CD1c-positive myeloid dendritic cell (primary cell): ENCODE data around the gene UBE2O.
A peak's percentile ranks its signal among the peaks of the same experiment; 100 is the strongest.

Experiments used
- DNase-seq: peaks from one replicate; pipeline ENCODE4 v3.0.0-alpha.2; 2016; ENCODE audit errors: extremely low spot score

The UBE2O gene

DNA sequence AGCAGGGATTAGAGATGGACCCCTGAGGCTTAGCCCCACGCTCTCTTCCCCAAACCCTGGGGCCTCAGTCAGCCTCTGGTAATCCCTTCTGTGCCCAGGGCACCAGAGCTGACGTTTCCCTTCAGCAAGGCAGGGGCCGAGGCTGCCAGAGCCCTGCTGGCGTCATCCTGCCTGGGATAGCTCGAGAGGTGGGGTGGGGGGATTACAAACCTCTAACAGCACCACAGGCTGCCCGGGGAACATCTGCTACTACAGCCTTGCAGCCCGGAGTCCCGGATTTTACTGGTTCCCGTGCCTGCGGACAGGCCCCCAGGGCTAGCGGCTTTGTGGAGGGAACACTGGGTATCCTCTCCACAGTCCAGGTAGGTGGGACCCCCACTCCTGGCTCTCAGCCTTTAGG, 14.4 kb upstream of the UBE2O start, which contains the start of gene AANAT:
Gene AANAT (plus strand): TSS at position 238 of the 400 bp plus-strand sequence. CDS start 1,144 bp downstream, outside the sequence.
- DNase-seq = no peak

DNA sequence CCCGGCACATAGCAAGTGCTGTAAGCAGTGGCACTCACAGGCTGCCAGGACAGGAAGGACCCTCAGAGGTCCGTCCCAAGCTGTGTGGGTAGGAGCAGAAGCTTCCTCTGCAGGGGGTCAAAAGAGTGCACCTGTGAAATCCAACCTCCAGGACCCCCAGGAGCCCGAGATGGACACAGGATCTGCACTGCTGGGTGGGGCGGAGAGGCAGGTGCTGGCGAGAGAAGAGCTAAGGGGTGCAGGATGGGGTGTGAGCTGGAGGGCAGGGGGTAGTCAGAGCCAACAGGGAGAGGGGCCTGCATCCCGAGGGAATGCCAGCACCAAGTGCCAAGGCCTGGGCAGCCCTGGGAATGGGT, 13.8 kb upstream of the UBE2O start:
- no peak for DNase-seq

DNA sequence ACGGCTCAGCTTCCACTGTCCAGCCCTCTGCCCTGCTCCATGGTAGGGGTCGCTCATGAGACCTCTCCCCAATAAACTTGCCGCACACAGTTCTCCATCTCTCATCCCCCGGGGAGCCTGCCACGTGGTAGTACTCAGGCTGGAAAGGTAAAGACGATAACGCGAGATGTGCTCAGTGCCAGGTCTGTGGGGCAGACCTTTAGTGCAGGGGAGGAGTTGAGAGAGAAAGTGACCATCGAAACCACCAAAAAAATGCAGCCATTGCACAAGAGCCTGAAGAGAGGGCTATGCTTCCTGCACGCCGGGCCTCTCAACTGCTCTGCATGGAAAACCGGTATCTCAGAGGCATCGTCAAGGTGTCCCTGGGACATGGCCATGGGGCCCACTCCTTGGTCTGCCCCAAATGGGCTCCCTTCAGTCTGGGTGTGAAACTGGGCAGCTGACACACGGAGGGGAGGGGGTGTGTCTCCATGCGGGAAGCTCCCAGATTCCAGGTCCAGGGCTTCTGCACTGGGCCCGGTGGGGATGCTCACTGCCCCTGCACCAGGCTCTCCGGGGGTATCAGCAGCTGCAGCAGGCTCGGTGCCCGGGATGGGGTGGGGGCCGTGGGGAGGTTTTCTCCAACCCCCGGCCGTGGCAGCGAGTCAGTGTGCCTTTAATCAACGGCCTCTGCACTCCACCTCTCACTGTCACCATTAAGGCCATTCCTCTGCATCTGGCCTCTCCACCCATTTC, 9.8 kb upstream of the UBE2O start:
- no peak for DNase-seq

DNA sequence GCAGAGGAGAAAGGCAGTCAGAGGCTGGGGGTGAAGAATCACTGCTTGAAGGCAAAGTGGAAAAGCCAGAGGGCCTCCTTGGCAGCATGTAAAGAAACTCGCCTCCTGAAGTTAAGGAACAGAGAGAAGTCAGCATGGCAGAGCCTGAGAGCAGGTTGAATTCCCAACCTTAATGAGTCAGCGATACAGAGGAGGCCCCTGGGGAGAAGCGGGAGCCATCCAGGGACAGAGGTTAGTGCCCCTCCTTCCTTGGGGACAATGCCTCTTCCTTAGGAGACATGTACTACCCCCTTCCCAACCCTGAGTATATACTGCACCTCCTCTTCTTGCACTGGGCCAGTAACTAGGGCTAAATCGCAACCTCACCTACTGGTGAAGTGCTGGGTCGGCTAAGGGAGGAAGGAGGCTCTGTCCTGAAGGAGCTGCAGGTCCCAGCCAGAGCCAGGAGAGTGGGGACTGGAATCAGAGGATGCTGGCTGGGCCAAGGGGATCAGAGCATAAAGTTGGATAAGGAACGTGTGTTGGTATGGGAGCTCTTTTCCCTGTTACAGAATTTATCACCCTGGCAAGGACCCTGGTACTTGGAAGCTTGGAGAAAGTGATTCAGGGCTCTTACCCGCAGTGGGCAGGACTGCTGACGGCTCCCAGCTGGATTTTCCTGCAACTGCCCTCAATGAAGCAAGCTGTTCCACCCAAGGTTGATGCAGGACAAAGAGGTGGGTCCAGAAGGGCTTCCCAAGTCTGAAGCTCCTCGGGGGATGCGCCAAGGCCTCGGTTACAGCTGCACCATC, 9.0 kb upstream of the UBE2O start:
- no peak for DNase-seq

DNA sequence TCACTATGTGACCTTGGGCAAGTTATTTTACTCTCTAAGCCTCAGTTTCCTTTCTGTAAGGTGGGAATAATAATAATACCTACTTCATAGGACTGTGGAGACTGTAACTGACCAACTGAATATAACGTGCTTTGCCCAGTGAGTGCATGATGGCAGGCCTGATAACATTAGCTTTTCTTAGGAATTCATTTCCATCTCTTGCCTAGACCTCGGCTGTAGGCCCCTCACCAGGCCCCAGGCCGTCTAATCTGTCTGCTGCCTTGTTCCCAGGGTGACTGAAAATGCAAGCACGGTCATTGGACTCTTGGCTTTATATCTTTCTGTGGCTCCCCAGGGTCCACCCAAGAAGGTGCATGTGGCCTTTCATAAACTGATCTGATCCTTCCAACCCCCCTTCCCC, 6.7 kb upstream of the UBE2O start:
- DNase-seq = no peak

DNA sequence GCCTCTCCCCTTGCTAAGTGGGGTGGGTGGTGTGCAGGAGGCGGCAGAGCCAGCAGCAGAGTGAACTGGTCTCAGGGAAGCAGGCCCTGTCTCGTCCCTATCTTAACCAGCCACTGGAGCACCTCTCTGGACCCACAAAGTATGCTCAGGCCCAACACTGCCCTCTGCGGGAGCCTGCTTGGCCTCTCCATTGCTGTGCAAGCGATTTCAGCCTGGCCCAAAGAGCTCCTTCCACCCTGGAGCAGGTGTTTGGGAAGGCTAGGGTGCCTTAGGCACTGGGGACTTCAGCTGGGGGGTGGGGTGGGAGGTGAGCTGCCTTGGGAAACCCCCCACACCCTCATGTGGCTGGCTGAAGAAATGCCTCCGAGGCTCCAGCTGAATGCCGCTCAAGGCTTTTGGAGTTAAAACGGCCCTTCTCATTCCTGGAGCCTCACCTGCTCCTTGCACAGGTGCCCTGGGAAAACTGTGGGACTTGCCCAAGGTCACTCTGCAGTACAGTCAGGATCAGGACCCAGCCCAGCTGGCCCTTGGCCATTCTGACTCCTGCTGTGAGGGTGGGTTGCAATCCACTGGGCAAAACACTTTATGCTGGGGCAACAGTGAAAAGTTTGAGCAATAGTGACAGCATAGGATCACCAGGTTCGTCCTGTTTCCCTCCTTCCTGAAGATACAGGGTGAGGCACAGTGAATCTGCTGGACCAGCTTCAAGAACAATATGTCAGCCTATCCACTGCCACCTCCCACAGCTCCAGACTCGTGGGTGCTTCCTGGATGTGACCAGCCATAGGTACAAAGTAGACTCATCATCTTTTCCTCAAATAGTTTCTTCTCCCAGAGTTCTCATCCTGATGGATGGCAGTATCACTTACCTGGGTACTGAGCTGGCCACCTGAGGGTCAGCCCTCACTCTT, 5.9 kb upstream of the UBE2O start:
- DNase-seq = no peak

DNA sequence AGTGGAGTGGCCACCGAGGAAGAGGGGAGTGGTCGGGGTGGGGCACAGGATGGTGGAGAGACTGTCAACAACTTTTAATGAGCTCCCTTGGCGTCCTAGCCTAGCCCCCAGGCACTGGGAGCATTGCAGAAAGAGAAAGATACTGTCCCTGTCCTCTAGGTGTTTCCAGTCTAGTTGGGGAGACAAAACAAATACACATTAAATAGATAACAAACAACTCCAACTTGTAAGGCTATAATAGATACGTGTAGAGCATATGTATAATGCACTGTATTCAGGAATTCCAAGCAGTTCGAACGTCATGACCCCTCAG, 435 bp upstream of the UBE2O start:
- no peak for DNase-seq

DNA sequence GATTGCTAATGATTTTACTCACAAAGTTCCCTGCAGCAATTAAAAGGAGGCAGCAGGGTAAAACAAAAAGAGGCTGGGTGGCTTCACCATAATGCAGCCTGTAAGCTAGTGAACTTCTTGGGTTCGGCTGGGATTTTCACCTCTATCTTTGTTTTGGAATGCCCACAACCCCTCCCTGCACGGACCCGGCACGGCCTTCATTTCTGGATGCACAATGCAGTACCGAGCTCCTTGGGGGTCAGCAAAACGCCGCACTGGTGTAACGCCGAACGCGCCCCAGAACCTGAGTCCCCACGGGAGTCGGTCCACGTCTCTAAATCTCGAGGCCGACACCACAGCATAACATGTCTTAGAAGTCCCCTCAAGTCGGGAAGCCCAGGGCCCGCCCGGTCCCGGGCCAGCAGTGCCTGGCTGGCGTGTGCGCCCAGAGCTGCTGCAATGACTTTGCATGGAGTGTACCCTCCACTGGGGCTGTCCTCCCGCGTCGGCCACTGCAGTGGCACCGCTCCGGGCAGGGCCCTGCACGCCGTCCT, 759 bp downstream of the UBE2O start:
- peak; percentile 33 for DNase-seq

DNA sequence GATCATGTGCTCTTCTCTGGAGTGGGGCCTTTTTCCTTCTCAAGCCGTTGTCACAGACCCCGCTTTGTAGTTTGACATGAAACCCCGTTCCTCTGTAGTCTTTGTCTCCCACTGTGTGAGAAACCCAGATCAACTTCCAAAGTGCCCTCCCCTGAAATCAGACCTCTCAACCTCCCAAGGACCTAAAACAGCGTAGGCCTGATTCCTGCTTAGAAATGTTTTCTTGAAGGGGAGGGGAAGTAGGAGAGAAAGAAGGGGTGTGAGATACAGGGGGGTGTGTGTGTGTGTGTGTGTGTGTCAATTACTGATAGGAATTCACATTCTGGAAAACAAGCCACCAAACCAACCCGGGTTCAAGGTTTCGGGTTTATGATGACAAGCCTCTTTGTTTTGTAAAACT, 1.4 kb downstream of the UBE2O start:
- no peak for DNase-seq

DNA sequence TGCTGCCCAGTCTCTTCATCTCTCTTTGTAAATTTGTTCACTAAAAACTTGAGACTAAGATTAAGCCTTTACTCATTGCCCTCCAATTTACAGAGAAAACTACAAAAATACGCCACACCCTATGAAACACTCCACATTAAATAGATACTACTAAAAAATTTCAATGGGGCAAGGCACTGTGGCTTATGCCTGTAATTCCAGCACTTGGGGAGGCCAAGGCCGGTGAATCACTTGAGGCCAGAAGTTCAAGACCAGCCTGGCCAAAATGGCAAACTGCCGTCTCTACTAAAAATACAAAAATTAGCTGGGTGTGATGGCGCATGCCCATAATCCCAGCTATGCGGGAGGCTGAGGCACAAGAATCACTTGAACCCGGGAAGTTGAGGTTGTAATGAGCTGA, 3.8 kb downstream of the UBE2O start:
- no peak for DNase-seq

DNA sequence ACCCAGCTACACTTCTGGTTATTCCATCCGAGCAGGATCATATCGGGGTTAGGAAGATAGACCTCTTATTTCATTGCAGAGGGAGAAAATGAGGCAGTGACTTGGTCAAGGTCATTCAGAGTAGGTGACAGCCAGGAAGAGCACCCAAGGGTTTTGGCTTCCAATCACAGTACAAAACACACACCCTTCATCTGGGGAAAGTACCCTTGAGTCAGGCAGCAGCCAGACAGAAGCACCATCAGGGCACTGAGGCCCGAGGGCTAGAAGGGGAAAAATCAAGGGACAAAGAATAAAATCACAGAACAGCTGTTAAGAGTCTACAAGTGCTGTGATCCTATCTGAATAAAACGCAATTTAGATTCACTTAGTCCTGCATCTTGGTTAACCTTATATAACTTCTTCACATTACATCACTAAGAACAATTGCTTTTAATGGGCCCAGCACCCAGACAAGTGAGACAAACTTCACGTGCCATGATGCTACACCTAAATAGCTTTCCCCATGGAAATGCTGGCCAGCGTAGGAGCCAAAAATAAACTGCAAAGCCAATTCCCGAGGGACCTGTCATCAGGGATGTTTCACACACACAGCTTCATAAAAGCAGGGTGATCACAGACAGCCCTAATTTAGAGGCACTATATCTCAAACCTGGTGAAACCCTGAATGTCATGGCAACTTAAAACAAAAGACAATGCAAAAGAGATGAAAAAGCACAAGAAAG, 4.9 kb downstream of the UBE2O start:
- DNase-seq = no peak

DNA sequence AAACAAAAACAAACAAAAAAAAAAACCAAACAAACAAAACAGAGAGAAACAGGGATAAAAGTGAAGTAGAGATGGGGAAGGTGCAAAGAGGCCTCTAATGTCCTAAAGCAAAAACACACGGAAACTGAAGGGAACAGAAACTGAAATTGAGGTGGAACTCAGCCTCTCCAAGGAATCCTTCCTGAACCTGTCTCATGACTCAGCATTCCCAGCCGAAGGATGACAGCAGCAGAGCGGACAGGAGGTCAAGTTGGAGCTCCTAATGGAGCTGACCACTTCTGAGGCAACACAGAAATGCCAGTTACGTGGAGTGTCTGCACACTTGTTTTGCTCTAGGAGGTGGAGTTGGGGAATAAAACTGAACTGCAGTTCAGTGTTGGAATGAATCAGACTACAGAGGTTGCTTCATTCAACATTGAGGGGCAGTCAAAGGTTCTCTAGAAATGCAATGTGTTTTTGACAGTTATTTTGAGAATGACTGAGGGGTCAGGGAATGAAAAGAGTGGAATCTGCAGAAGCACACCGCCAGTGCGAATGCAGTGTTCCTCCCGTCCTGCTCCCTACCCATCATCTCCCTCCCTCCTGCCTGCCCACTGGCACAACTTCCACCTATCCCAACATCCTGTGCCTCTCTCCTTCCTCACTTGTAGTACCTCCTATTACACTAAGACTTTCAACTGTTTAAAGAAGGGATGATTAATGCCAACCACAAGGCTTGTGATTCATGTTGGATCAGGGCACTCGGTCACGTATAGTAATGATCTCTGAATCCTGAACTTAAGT, 6.3 kb downstream of the UBE2O start:
- peak; percentile 52 for DNase-seq

DNA sequence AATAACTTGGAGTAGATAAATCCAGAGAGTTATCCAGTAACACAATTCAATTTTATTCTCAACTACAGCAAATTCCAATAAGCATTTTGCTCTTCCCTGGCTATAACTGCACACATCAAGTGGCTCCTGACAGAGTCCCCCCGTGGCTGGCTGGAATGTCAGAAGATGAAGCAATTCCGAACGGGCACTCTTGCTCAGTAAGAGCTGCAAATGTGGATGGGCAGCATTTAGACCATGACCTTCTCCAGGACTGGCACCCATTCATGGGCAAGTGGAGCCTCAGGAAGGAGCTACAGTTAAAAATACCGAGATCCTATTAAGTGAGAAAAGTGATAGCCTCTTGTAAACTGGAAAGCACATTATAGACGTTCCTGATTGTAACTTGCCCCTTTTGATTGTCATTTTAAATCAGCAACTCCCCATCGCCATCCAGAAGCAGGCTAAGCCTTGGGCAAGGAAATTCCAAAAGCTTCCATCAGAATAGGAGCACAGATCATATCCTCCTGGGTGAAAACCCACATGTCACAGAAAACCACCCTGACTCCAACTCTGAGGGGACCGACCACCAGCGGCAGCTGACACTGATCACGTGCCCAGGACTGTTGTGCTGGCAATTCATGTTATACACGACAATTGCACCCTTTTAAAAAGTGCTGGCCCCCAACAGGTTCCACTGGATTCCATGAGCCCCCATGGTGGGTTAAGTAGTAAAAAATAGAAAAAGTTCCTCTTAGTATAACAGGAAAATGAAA, 7.1 kb downstream of the UBE2O start:
- no peak for DNase-seq

DNA sequence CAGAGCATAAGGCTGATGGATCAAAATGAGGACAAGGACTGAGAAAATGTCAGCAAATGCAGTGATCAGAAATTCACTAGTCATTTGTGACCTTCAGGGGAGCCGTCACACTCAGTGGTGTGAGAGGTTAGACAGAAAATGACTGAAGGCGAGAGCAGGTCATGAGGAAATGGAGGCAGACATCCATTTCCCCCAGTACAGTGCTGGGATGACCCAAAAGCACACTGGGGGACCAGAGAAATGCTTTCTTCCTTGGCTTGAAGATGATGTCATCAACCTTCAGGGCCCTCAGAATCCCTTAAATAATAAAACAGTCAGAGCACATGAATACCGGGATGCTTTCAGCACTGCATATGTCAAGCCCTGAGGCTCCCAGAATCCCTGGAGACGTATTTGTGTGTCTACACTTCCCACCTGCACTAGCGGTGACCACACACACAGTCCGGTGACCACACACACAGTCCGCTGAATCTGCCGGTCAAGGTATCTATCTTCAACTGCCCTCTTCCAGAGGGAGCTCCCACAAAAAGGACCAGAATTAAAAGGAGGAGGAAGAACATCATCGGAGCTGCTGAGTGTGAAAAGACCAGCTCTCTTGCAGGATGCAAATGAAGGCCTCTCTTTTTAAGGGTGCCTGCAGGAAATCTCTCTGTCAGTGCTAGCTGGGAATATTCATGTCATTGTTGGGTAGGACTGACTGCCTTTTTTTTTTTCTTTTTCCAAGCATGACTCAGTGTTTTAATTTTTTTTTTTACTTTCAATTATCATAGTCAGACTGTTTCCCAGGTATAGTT, 8.2 kb downstream of the UBE2O start:
- DNase-seq = no peak

DNA sequence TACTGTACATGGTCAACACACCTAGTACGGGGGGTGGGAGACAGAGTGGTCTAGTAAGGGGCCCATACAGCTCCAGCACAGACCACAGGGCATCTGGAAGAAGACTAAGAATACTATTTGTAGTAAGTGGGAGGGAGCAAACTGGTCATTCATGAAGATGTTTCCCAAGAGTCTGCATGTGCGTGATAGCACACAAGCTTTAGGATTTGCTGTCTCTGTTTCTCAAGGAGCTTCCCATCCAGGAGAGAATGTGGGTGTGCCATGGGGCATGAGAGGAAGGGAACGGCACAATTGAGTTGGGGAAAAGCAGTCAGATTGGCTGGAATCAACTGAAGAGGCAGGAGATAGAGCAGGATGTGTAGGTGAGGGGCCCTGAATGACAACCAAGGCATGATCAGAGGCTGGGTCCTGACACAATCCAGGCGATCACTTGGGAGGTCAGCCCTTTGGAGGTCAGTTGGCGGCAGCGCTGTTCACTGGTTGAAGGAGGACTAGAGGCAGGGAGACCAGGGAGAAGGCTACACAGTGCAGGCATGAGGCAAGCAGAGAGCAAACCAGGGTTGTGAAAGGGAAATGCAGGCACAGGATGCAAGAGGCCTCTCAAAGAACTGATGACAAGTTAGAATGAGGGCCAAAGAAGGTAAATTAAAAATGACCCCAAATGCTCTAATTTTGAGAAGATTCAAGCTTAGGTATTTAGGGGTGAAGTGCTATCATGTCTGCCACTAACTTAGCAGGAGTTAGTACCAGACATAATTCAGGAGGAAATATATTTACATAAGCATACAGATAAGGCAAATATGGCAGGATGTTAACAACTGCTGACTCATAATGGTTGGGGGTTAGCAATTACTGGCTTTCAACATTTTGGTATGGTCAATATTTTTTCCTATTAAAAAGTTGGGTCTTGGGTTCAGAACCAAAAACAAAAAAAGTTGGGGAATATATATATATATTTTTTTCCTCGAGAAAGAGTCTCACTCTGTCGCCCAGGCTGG, 10.3 kb downstream of the UBE2O start:
- no peak for DNase-seq

DNA sequence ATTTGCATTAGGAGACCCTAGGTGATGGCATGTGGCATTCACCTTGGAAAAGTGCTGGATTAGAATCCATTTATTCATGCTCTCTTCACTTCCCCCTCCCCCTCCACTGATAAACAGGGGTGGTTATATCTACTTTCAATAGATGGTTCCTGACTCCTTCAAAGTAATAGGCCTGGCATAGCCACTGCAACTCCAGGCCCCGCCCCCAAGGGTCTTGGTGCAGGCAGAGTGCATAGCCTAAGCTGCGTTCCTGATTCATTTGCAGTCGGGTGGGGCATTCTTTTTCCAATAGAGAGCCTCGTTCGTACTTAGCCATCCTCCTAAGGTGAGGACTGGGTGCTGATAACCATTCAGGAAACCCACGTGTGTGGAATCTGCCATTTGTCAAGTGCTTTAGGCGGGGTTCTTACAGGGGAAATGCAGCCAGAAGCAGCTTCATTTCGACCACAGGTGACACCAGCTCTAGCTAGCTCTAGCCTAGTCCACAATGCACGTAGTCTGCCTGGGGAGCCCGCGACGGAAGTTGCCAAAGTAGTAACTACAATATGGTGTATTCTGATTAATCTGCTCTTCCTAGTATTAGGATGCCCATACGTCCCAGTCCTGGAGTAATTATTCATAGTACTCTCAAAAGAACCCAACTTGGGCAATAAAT, 11.1 kb downstream of the UBE2O start:
- no peak for DNase-seq

DNA sequence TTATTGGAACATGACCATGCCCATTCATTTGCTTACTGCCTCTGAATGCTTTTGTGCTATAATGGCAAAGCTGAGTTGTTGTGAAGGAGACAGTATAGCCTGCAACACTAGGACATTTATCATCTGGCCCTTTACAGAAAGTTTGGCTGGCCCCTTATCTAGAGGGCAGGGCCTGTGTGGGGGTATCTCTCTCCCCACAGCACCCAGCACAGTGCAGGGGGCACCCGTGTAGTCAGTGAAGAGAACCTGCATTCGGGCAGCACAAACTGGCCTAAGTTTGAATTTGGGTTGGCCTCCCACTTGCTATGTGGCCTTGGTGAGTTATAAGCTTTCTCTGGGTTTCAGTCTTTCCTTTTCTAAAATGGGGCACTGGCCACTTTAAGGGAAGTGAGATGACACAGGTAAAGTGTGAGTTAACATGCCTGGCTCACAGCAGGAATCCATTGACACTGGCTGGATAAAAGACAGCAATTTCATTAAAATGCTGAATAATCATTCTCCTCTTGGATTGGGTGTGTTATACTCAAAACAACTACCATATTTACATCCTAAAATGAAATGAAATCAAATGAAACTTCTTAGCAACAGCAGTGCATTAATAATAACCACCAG, 12.1 kb downstream of the UBE2O start:
- no peak for DNase-seq
